SKM-1 treated with dmso at 0.1 percent for 144 hours (cell line): Measurements from ENCODE around the gene TLN1.

ENCODE experiments used
- DNase-seq: peaks from one replicate; lab custom pipeline; 2025; ENCODE audit not compliant: unreplicated experiment; lab: John Stamatoyannopoulos, UW

Gene TLN1

GRCh38 chr9:35650341-35651158 lies 81.4 kb downstream of the TLN1 start, which contains the start of gene SIT1:
Gene SIT1, minus strand, starts transcription at chr9:35650931. Its CDS starts 78 bp downstream, at chr9:35650853.
- DNase-seq = no peak

- peak; percentile 24 for DNase-seq
Observed at GRCh38 chr9:35649431-35650340, 82.3 kb downstream of the TLN1 start.
